ENCODE measurements around the gene LHPP. TPM values are rescaled to one million over a fixed set of nuclear protein-coding genes. Genes with fewer than 3 reads are reported as not detected.

Gene LHPP
- total and polyA plus RNA-seq, 10 donors, result 16.8 to 36.8 (median 23.5) TPM

- peak; percentile 67 for DNase-seq
- no peak overlapping the region for H3K27ac ChIP-seq
- intact Hi-C loops (cut with DNase I; ENCODE audit: low total_unique reads), result no loop called here
- WGBS, 5 donors, result 84 to 90% (median 90%) methylated on average over 7 to 14 of the region's 14 CpGs
- H3K4me1 ChIP-seq, result peaks cover 0 to 11% (median 6%) of the 10 kb centered on the region in 6 donors
- H3K9me3 ChIP-seq, result no peaks in the 10 kb centered on the region
- no peaks in the 10 kb centered on the region for H3K36me3 ChIP-seq
- H3K4me3 ChIP-seq, result no peak overlapping the region
- TF ChIP-seq POLR2A (IDR thresholded peaks at IDR 0.05) (no peak), POLR2AphosphoS5 (IDR thresholded peaks at IDR 0.05) (no peak), CTCF (IDR thresholded peaks at IDR 0.05 in 8 of 11, conservative IDR thresholded peaks at IDR 0.05 in 3 of 11) (no peak)
- H3K27me3 ChIP-seq (replicated peaks in 1 of 7), result no peaks in the 10 kb centered on the region
Observed at GRCh38 chr10:124574456-124575070, 112.9 kb downstream of the LHPP start.

GRCh38 chr10:124575107-124576035, 113.7 kb downstream of the LHPP start:
- 81 to 96% (median 89%) methylated on average over 20 to 22 of the region's 22 CpGs for WGBS, 5 donors
- Histone ChIP-seq H3K9me3 (peaks cover 0 to 7% (median 4%) of the 10 kb centered on the region in 8 donors), H3K4me3 (no peak overlapping the region), H3K4me1 (peaks cover 0 to 3% (median under 1%) of the 10 kb centered on the region in 6 donors), H3K36me3 (no peaks in the 10 kb centered on the region), H3K27me3 (replicated peaks in 1 of 7) (no peaks in the 10 kb centered on the region), H3K27ac (no peak overlapping the region)
- intact Hi-C loops (cut with DNase I; ENCODE audit: low total_unique reads), result no loop called here
- TF ChIP-seq POLR2A (IDR thresholded peaks at IDR 0.05) (no peak), POLR2AphosphoS5 (IDR thresholded peaks at IDR 0.05) (no peak), CTCF (IDR thresholded peaks at IDR 0.05 in 8 of 11, conservative IDR thresholded peaks at IDR 0.05 in 3 of 11) (no peak)
- peak; percentile 64 for DNase-seq

GRCh38 chr10:124576526-124577420, 115.2 kb downstream of the LHPP start:
- Histone ChIP-seq H3K9me3 (peaks cover 0 to 16% (median 8%) of the 10 kb centered on the region in 8 donors), H3K36me3 (no peaks in the 10 kb centered on the region), H3K4me1 (no peaks in the 10 kb centered on the region), H3K27me3 (replicated peaks in 1 of 7) (no peaks in the 10 kb centered on the region), H3K4me3 (no peak overlapping the region), H3K27ac (no peak overlapping the region)
- intact Hi-C loops (cut with DNase I; ENCODE audit: low total_unique reads), result no loop called here
- no peak for TF ChIP-seq CTCF (IDR thresholded peaks at IDR 0.05 in 8 of 11, conservative IDR thresholded peaks at IDR 0.05 in 3 of 11)
- WGBS, 5 donors, result 76 to 85% (median 80%) methylated on average over 19 to 20 of the region's 20 CpGs
- DNase-seq, result peak; percentile 47

Data from spleen (tissue), 11 donors.